HG02571 (cell line): Measurements from ENCODE around the gene CYP26A1.

Experiments
- ATAC-seq: cut with Tn5 transposase; IDR thresholded peaks from one replicate; pipeline ENCODE4 v1.9.1; 2021; ENCODE audit warnings: mild to moderate bottlenecking, moderate library complexity; ENCODE audit not compliant: unreplicated experiment

The CYP26A1 gene

DNA sequence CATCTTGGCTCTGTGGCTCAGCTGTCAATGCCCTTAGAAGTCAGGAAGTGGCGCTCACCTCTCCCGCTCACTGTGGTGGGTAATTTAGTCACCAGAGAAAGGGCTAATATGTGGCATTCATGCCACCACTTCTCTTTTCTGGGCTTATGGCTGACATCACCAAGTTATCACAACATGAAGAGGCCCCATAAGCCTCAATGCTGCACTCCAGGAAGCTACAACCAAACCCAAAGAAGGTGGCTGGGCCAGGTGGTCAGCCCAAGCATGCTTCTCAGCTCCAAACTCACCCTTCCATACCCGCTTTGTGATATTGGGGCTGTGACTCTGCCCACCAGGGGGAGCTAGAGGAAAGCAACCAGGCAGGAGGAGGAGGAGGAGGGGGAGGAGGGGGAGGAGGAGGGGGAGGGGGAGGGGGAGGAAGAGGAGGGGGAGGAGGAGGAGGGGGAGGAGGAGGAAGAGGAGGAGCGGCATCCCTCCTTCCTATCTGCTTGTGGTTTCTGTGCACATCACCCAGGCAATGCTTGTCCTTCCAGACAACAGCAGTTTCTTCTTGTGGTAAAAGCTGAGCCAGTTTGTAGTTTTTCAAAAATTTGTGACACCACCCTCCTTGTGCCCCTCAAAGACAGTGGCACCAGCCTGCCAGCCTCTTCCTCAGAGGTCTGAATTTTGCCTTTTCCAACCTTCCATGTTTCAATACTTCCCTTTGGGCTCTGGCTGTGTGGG lies 42.1 kb downstream of the CYP26A1 start:
- no peak for ATAC-seq

- no peak for ATAC-seq
Measured at GRCh38 chr10:93121311-93121710, 47.6 kb downstream of the CYP26A1 start.

- no peak for ATAC-seq
Measured at GRCh38 chr10:93123766-93124165, 50.1 kb downstream of the CYP26A1 start.

DNA sequence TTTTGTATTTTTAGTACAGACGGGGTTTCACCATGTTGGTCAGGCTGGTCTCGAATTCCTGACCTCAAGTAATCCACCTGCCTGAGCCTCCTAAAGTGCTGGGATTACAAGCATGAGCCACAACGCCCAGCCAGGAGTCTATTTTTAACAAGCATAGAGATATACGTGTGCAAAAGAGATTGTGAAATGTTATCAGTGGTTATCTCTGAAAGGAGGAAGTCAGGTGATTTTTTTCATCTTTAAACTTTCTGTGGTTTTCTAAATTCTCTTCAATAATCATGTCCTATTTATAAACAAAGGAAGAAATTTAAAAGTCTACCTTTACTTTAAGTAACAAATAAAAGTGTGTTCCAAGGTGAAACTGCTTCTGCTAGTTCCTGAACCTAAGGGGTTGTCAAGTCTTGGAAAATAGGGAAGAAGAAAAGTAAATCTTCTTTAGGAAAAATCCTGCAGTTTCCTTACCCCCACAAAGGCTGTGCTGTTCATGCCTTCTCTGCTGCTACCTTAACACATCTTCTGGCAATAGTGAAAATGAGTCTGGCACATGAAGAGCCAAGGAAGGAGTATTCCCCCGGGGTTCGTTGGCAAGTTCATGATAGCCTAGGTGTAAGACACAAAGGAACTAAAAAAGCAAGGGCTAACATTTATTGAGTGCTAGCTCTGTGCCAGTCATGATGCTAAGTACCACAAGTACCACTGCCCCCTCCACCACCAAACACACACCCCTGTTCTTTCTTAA lies 51.1 kb downstream of the CYP26A1 start:
- ATAC-seq = no peak

GRCh38 chr10:93125966-93126365 lies 52.3 kb downstream of the CYP26A1 start:
- no peak for ATAC-seq

DNA sequence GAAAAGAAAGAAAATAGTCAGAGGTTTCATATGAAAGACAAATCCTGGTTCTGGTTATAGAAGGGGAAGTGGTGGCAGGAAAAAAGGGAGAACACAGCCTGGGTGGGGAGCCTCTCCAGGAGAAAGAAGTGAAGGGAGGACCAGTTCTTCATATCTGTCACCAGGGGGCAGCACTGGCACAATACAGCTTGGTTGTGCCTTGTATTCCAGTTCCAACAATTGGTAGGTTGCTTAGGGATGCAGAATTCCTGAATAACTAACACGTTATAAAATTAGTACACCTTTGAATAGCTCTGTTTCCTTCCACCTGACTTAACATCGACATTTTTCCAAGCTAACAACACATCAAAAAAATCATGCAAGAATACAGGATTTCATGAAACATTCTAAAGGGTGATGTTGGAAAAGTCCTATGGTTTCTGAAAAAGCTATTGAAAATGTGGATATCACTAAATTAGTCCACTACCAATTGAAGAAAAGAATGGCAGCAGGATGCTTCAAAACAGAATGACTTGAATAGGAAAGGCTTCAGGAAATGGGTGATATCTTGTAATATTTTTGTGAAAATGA lies 52.9 kb downstream of the CYP26A1 start:
- no peak for ATAC-seq
